ENCODE measurements around the gene GPC5.
A peak's percentile ranks its signal among the peaks of the same experiment; 100 is the strongest.

GPC5 gene

DNA sequence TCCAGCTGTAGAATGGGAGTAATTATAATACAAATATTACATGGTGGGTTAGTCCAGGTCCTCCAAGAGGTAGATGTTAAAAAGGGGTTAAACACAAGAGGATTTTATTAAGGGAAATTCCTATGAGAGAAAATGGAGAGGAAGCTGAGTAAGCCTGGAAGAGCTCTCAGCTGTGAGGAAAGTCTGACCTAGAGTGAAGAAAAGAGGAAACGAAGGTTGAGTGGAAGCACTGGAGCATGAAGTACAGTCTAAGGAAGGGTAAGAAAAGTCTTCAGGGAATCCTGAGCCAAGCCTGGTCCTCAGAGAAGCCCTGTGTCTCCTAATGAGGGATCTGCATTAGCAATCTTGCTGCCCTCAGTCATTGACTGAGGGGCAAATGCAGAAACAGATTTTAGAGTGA lies 506.2 kb downstream of the GPC5 start:
- DNase-seq: no peak

DNA sequence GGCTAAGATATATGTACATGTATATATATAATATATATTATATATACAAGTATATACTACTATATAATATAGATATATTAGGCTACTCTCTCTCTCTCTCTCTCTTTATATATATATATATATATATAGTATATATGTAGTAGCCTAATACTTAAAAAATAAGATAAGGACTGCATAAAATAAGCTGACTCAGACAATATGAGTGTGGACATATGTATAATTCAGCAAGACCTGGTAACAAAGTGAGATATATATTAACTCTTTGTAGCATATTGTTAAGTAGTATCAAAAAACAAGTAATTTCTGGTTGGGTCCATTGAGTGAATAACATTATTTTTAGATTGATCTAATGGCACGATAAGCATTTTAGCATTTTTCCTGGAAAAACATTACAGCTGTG lies 509.0 kb downstream of the GPC5 start:
- no peak for DNase-seq

DNA sequence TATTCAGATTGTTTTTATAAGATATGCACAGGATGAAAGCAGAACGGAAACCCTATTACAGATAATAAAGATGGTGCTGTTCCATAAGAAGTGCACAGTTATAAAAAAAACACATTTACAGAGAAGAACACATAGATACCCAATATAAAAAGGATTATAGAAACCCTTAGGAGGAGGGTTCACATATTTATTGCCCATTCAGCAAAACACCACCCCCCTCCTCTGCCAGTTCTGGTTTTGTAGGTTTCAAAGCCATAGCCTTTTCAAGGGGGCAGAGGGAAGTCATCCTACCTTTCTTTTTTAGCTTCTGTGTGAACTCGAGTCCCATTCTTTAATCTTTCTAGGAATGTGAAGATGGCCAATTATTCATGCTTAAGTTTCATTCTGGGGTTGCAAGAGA lies 511.2 kb downstream of the GPC5 start:
- no peak for DNase-seq

GRCh38 chr13:91922969-91923592 lies 524.7 kb downstream of the GPC5 start:
- DNase-seq: no peak

GRCh38 chr13:91930687-91931086 lies 532.3 kb downstream of the GPC5 start:
- no peak for DNase-seq

DNA sequence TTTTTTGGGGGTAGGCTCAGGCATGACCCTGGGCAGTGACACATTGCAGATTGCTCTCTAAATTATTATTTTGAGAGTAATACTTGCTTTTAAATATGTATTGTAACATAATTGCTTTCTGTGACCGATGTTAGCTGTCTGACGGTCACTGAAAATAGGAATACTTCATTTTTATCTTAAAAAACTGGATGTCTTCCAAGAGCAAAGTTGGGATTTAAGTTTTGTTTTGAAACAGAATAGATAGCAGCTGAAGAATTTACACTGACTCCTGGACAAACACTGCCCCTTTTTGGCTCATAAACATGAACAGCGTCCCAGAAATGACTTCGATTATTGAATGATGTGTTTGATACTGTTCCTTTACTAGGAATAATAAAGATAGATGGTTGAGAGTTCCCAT lies 535.9 kb downstream of the GPC5 start:
- DNase-seq: no peak

DNA sequence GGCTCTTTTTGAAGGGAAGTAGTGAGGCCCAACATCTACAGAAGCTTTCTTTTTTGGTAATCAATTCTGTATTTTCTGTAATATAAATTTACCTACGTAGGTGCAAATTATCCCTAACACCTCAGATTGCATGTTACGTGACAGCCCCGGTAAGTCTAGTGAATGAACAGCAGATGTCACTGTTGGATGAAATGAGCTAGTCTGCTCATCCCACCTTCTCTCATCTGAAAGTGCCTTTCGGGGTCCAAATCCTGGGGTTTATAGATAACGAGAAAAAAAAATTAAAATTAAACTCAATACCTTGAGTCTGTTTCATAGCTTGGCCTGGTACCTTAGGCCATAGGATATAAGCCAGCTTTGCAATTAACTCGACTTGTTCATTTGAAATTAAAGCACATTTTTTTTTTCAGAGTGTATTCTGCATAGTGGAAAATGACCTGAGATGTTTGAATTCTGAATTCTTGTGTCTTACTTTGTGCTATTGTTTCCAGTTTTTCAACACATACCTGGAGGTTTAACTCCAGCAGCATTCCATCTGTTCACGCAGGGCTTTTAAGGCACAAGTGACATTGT lies 548.2 kb downstream of the GPC5 start:
- peak; percentile 73 for DNase-seq

GRCh38 chr13:91948736-91949135 lies 550.3 kb downstream of the GPC5 start:
- peak; percentile 65 for DNase-seq

DNA sequence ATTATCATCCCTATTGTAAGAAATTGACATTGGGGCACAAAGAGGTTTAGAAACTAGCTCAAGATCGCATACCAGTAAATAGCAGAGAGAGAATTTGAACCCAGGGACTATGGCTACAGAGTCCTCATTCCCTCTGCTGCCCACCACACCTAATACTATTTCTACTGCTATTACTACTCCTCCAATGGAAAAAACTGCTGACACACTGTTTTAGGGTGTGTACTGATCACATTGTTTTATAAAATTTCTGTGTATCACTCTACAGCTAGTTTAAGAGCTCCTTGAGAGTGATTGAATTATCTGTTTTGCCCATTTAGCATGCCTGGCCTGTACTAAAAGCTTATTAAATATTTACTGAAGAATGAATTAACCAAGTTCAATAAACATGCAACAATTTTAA lies 552.4 kb downstream of the GPC5 start:
- no peak for DNase-seq

- no peak for DNase-seq
Measured at GRCh38 chr13:91955546-91956355, 557.3 kb downstream of the GPC5 start.

DNA sequence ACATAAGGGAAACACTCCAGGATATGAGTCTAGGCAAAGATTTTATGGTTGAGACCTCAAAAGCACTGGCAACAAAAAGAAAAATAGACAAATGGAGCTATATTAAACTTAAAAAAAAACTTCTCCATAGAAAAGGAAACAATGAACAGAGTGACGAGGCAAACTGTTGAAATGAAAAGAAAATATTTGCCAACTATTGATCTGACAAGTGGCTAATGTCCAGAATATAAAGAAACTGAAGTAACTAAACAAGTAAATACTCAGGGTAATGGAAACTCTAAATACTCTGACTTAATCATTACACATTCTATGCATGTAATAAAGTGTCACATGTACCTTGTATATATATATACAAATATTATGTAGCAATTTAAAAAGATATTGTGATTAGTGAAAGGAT lies 562.5 kb downstream of the GPC5 start:
- no peak for DNase-seq

DNA sequence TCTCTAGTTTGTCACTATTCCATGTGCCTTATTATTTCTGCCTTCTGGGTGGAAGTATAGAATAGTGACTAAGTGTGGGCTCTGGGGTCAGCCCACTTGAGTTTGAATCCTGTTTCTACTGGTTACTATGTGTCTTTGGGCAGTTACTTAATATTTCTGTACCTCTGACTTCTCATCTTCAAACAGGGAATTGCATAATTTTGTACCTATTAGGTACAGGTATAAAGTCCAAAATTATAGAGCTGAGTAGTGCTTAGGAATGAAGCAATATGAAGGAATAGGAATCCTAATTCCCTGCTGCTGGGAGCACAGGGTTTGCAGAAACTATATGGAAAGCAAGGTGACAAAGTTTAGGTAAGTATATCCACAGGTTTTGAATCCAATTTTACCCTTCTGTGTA lies 564.5 kb downstream of the GPC5 start:
- no peak for DNase-seq

- DNase-seq: no peak
Measured at GRCh38 chr13:91965511-91965910, 567.1 kb downstream of the GPC5 start.

GRCh38 chr13:91978571-91978970 lies 580.1 kb downstream of the GPC5 start:
- no peak for DNase-seq

- DNase-seq: no peak
Measured at GRCh38 chr13:91986761-91987483, 588.5 kb downstream of the GPC5 start.

GRCh38 chr13:91988331-91988730 lies 589.9 kb downstream of the GPC5 start:
- no peak for DNase-seq

DNA sequence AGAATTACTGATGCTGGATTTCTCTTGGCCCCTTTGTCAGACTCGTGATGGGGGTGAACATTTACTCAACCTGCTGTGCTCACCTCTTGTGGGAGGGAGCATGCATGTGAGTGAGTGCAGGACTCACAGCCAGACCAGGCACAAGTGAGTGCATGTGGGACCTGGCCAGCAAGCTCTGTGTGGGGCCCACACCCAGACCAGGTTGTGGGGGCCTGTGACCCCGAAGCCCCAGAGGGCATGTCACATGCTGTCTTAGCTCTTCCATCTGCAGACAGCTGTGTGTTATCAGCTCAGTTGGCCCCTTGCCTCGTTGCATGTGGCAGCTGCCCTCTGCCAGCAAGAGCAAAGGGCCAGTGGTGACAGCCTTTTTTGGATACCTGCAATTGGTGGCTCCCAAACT lies 614.4 kb downstream of the GPC5 start:
- no peak for DNase-seq

DNA sequence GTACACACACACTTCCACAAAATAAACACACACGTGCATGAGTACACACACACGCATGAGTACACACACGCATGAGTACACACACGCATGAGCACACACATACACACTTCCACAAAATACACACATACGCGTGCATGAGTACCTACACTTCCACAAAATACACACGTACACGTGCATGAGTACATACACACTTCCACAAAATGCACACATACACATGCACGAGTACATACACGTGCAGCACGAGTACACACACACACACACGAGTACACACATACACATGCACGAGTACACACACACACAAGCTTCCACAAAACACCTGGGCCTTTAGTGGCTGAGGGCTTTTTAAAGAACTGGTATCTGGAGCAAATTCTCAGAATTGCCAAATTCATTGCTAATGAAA lies 619.3 kb downstream of the GPC5 start:
- DNase-seq: no peak

- DNase-seq: no peak
Measured at GRCh38 chr13:92028695-92029094, 630.3 kb downstream of the GPC5 start.

- no peak for DNase-seq
Measured at GRCh38 chr13:92029641-92030040, 631.2 kb downstream of the GPC5 start.

- DNase-seq: no peak
Measured at GRCh38 chr13:92038905-92039304, 640.5 kb downstream of the GPC5 start.

DNA sequence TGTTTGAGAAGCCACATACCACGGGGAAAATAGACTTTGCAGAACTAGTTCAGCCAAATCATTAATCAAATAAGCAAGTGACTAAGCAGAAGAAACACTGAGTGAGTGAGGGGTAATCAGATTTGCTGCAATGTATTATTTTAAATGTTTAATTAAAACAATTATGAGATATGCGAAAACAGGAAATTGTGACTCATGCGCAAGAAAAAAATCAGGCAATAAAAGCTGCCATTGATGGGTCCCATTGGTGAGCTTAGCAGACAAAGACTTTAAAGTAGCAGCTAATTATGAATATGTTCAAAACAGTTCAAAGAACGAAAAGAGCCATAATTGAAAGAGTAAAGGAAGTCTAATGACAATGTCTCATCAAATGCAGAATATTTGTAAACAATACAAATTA lies 644.1 kb downstream of the GPC5 start:
- no peak for DNase-seq

- no peak for DNase-seq
Measured at GRCh38 chr13:92044351-92044750, 645.9 kb downstream of the GPC5 start.

- DNase-seq: no peak
Measured at GRCh38 chr13:92054389-92054788, 656.0 kb downstream of the GPC5 start.
